Heart left ventricle (tissue), 16 donors: ENCODE measurements around the gene ZFPM1. TPM values are rescaled to one million over a fixed set of nuclear protein-coding genes. Genes with fewer than 3 reads are reported as not detected.

Experiments
- ATAC-seq, 4 donors: fragments of 200-7000 bp; cut with Tn5 transposase; one replicate each; pipeline ENCODE4 v1.9.1; 2020 to 2022; ENCODE audit warnings: moderate library complexity in 4 of 4, mild to moderate bottlenecking in 3 of 4, moderate number of reproducible peaks in 1 of 4
- DNase-seq, 5 donors: peaks; one replicate each; pipeline ENCODE4 v3.0.0-alpha.2; 2020
- H3K27ac ChIP-seq, 12 donors: fragments of 200-600 bp; sonication (generic) in 4 of 12; one replicate each; pipeline versions ENCODE4 v1.5.0 to v1.8.0; 2016 to 2022; ENCODE audit warnings: mild to moderate bottlenecking in 2 of 12
- H3K27me3 ChIP-seq, 9 donors: fragments of 200-600 bp; sonication (generic) in 2 of 9; one replicate each; pipeline versions ENCODE4 v1.5.1 to v1.8.0; 2016 to 2022; ENCODE audit warnings: mild to moderate bottlenecking in 3 of 9
- H3K36me3 ChIP-seq, 9 donors: fragments of 200-600 bp; sonication (generic) in 2 of 9; one replicate each; pipeline versions ENCODE4 v1.5.0 to v1.8.0; 2018 to 2022; ENCODE audit warnings: mild to moderate bottlenecking in 2 of 9
- H3K4me1 ChIP-seq, 12 donors: fragments of 200-600 bp; sonication (generic) in 4 of 12; one replicate each; pipeline versions ENCODE4 v1.5.0 to v1.8.0; 2016 to 2022; ENCODE audit warnings: mild to moderate bottlenecking in 3 of 12
- H3K4me3 ChIP-seq, 12 donors: fragments of 200-600 bp; sonication (generic) in 4 of 12; one replicate each; pipeline versions ENCODE4 v1.5.0 to v1.8.0; 2017 to 2022; ENCODE audit warnings: mild to moderate bottlenecking in 9 of 12, moderate library complexity in 4 of 12
- H3K9me3 ChIP-seq, 12 donors: fragments of 200-600 bp; sonication (generic) in 4 of 12; one replicate each; pipeline versions ENCODE4 v1.5.0 to v1.8.0; 2016 to 2022; ENCODE audit warnings: mild to moderate bottlenecking in 1 of 12
- POLR2A ChIP-seq, 2 donors: fragments of 450-650 bp; IDR thresholded peaks; one replicate each; pipeline ENCODE4 v1.6.1; 2017; ENCODE audit warnings: antibody characterized with exemption in 2 of 2, mild to moderate bottlenecking in 2 of 2, moderate library complexity in 2 of 2
- WGBS, 4 donors: extraction: QIAGEN DNeasy Blood & Tissue Kit in 2 of 4; methylation state at CpG; one replicate each; pipeline versions ENCODE4 v1.1.5 to v1.1.7; 2013 to 2018; 5-methylcytosine and 5-hydroxymethylcytosine counted together
- intact Hi-C, 10 donors: fragments of 100-400 bp; cut with DNase I; formaldehyde crosslinking; loops; one replicate each; pipeline versions ENCODE4 v1.11.1 to v1.14.2; 2022
- polyA plus RNA-seq, 2 donors: library from polyadenylated mRNA; stranded (reverse); fragments of 200-250 nt; gene quantifications; one replicate each; pipeline ENCODE4 v1.2.3, GENCODE V29; 2013
- total RNA-seq, 9 donors: library from RNA; depleted of rRNA in 2 of 9; stranded (reverse); fragments of >200 nt in 2 of 9; fragmentation: NEBNext Ultra II Directional in 3 of 9; extraction: Animal tissue kit (Norgen Biotek cat#: 25700) in 3 of 9; gene quantifications; one replicate each; pipeline versions ENCODE4 v1.1.0 to v1.2.4, GENCODE V29; 2016 to 2023
- TF ChIP-seq, protein P1 (sequence below), 12 donors: fragments of 200-600 bp; sonication (generic) in 4 of 12; IDR thresholded peaks; one replicate each; pipeline versions ENCODE4 v1.5.0 to v1.8.0; 2018 to 2022; ENCODE audit warnings: antibody characterized with exemption in 12 of 12, mild to moderate bottlenecking in 5 of 12
- donor health status: ischemic (EF 13 %, LVEDD 7.1; RV severe dilation, severe dysfunction).
- donor health status: healthy with polysubstance abuse.
- donor health status: DM: no; HTN: yes; CAD: no.
- donor health status: DM: no; HTN: no; CAD: no.
- donor health status: ischemic (EF 25% LVEDD 6.9; RV normal size, moderate dysfunction).
- donor health status: ischemic (EF 25% LVEDD 5.7; RV mildly dilated, moderate dysfunction).
- donor health status: healthy.
- donor health status: DM: yes; HTN: yes; CAD: no.
- donor health status: ischemic (EF 35%, LVEDD 5.7; RV mildly dilated, moderate dysfunction).
- donor health status: nonischemic (EF 11% LVEDD 7.7; RV severe dilation, severe dysfunction).
- donor health status: DM: yes; HTN: yes; CAD: no.
- donor health status: PGD.
- donor health status: ischemic (EF 29% LVEDD 5.4; RV normal size, mild dysfunction).
- donor health status: nonischemic (EF 23%, LVEDD 6.1; RV moderate dilation, normal function).

The ZFPM1 gene
- total and polyA plus RNA-seq, 11 donors = 1.3 to 6.3 (median 4.1) TPM

DNA sequence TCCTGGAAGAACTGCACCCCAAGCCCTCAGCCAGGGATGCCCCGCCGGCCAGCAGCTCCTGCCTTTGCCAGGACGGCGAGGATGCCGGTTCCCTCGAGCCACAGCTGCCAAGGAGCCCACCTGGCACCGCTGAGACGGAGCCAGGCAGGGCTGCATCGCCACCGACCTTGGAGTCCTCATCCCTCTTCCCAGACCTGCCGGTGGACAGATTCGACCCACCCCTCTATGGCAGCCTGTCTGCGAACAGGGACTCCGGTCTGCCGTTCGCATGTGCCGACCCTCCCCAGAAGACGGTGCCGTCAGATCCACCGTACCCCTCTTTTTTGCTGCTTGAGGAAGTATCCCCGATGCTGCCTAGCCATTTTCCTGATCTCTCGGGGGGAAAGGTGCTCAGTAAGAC, 21.4 kb upstream of the ZFPM1 start:
- ATAC-seq = no peak
- DNase-seq = no peak
- Histone ChIP-seq H3K36me3 (no peaks in the 10 kb centered on the region), H3K4me1 (peaks cover 0 to 30% (median 10%) of the 10 kb centered on the region in 12 donors), H3K9me3 (no peaks in the 10 kb centered on the region), H3K27ac (no peak overlapping the region), H3K27me3 (peaks cover 0 to 41% (median 15%) of the 10 kb centered on the region in 9 donors), H3K4me3 (peak overlapping the region in 2 of 12 donors; percentile 73 to 74)
- intact Hi-C loops = loop anchor here in 4 of 10 donors (10.0 kb wide), 3 partner anchors 237 to 447 kb away; no protein-coding TSS in a partner anchor
- 90 to 95% (median 92%) methylated on average over 14 to 22 of the region's 22 CpGs for WGBS, 4 donors
- TF ChIP-seq, protein P1, sequence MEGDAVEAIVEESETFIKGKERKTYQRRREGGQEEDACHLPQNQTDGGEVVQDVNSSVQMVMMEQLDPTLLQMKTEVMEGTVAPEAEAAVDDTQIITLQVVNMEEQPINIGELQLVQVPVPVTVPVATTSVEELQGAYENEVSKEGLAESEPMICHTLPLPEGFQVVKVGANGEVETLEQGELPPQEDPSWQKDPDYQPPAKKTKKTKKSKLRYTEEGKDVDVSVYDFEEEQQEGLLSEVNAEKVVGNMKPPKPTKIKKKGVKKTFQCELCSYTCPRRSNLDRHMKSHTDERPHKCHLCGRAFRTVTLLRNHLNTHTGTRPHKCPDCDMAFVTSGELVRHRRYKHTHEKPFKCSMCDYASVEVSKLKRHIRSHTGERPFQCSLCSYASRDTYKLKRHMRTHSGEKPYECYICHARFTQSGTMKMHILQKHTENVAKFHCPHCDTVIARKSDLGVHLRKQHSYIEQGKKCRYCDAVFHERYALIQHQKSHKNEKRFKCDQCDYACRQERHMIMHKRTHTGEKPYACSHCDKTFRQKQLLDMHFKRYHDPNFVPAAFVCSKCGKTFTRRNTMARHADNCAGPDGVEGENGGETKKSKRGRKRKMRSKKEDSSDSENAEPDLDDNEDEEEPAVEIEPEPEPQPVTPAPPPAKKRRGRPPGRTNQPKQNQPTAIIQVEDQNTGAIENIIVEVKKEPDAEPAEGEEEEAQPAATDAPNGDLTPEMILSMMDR (IDR thresholded peaks at IDR 0.05) = no peak
- TF ChIP-seq POLR2A (IDR thresholded peaks at IDR 0.05) = no peak

DNA sequence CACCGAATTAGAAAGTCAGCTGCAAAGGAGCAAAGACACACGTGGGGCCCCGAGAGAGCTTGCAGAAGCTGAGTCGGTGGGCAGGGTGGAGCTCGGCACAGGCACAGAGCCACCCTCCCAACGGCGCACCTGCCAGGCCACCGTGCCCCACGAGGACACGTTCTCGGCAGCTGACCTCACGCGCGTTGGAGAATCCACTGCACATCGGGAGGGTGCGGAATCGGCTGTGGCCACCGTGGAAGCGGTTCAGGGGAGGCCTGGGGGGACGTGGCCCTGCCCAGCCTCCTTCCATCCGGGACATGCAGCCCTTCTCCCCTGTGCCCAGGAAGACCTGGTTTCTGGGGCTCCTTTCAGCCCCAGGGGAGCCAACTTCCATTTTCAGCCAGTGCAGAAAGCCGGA, 20.9 kb upstream of the ZFPM1 start:
- WGBS, 4 donors = 92 to 95% (median 92%) methylated on average over 18 to 22 of the region's 22 CpGs
- peaks cover 0 to 41% (median 15%) of the 10 kb centered on the region in 9 donors for H3K27me3 ChIP-seq
- intact Hi-C loops = loop anchor here in 4 of 10 donors (10.0 kb wide), 3 partner anchors 237 to 447 kb away; no protein-coding TSS in a partner anchor

DNA sequence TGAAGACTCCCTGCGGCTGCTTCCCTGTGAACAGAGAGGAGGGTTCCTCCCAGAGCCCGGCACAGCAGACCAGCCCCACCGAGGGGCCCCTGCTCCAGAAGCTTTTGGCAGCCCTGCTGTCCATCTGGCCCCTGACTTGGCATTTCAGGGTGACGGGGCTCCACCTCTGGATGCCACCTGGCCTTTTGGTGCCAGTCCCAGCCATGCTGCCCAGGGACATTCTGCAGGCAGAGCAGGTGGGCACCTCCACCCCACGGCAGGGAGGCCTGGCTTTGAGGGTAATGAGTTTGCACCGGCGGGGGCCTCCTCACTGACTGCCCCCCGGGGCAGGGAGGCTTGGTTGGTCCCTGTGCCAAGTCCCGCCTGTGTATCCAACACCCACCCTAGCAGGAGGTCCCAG, 20.3 kb upstream of the ZFPM1 start:
- TF ChIP-seq, protein P1 (IDR thresholded peaks at IDR 0.05) = no peak
- no peak for TF ChIP-seq POLR2A (IDR thresholded peaks at IDR 0.05)
- ATAC-seq = no peak
- H3K27me3 ChIP-seq = peaks cover 0 to 41% (median 15%) of the 10 kb centered on the region in 9 donors
- H3K27ac ChIP-seq = no peak overlapping the region
- no peak overlapping the region for H3K4me3 ChIP-seq
- no peaks in the 10 kb centered on the region for H3K36me3 ChIP-seq
- no peaks in the 10 kb centered on the region for H3K9me3 ChIP-seq
- DNase-seq = no peak
- H3K4me1 ChIP-seq = peaks cover 0 to 30% (median 10%) of the 10 kb centered on the region in 12 donors
- intact Hi-C loops = loop anchor here in 4 of 10 donors (10.0 kb wide), 3 partner anchors 238 to 448 kb away; no protein-coding TSS in a partner anchor
- WGBS, 4 donors = 87 to 96% (median 91%) methylated on average over 4 to 9 of the region's 9 CpGs

More for the DNA sequence above, 20.9 kb upstream of the ZFPM1 start:
- Histone ChIP-seq H3K4me1 (peaks cover 0 to 30% (median 10%) of the 10 kb centered on the region in 12 donors), H3K27ac (no peak overlapping the region), H3K36me3 (no peaks in the 10 kb centered on the region), H3K4me3 (no peak overlapping the region), H3K9me3 (no peaks in the 10 kb centered on the region)
- no peak for TF ChIP-seq POLR2A (IDR thresholded peaks at IDR 0.05)
- DNase-seq = no peak
- no peak for ATAC-seq

DNA sequence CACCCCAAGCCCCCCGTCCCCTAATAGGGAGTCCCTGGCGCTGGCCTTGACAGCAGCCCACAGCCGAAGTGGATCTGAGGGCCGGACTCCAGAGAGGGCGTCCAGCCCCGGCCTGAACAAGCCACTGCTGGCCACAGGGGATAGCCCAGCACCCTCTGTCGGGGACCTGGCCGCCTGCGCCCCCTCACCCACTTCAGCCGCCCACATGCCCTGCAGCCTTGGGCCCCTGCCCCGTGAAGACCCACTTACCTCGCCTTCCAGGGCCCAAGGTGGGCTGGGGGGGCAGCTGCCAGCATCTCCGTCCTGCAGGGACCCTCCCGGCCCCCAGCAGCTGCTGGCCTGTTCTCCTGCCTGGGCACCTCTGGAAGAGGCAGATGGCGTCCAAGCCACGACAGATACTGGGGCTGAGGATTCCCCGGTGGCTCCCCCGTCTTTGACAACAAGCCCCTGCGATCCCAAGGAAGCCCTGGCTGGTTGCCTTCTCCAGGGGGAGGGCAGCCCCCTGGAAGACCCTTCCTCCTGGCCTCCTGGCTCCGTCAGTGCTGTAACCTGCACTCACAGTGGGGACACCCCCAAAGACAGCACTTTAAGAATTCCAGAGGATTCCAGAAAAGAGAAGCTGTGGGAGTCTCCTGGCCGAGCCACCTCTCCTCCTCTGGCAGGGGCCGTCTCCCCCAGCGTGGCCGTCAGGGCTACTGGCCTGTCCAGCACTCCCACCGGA, 19.3 kb upstream of the ZFPM1 start:
- H3K9me3 ChIP-seq = no peaks in the 10 kb centered on the region
- TF ChIP-seq POLR2A (IDR thresholded peaks at IDR 0.05) = no peak
- TF ChIP-seq, protein P1 (IDR thresholded peaks at IDR 0.05) = no peak
- no peak for ATAC-seq
- no peak overlapping the region for H3K27ac ChIP-seq
- no peak overlapping the region for H3K4me3 ChIP-seq
- intact Hi-C loops = loop anchor here in 4 of 10 donors (10.0 kb wide), 3 partner anchors 239 to 449 kb away; no protein-coding TSS in a partner anchor
- no peak for DNase-seq
- H3K36me3 ChIP-seq = no peaks in the 10 kb centered on the region
- WGBS, 4 donors = 90 to 95% (median 92%) methylated on average over 15 to 25 of the region's 25 CpGs
- H3K27me3 ChIP-seq = peaks cover 0 to 41% (median 15%) of the 10 kb centered on the region in 9 donors
- peaks cover 0 to 30% (median 10%) of the 10 kb centered on the region in 12 donors for H3K4me1 ChIP-seq
